ENCODE measurements around the gene MYH16. TPM values are rescaled to one million over a fixed set of nuclear protein-coding genes. Genes with fewer than 3 reads are reported as not detected.

Gene MYH16
- total and polyA plus RNA-seq, 9 of the 15 experiments (the other 6 are each of a cell fraction or from before 2014, with no cell fraction given) = 0.09 TPM; not detected in 8

DNA sequence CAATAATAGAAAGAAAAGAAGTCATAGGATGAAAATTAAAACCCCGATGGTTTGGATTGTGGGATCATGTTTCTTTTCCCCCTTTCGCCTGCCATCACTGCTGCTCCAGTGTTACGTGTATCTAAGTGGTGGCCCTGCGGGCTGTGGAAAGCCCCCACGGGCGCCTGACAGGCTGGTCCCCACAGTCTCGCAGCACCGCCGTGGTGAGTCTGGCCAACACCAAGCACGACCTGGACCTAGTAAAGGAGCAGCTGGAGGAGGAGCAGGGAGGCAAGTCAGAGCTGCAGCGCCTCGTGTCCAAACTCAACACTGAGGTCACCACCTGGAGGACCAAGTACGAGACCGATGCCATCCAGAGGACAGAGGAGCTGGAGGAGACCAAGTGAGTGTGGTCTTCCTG lies 19.5 kb downstream of the MYH16 start (continued):
- no peak for TF ChIP-seq NR2C1 (IDR thresholded peaks at IDR 0.05)
- TF ChIP-seq NR2C1 (tag; IDR thresholded peaks at IDR 0.05) = no peak
- no peak for TF ChIP-seq NELFE (IDR thresholded peaks at IDR 0.05; ENCODE audit: insufficient read depth, insufficient read length)
- TF ChIP-seq ZNF717 (CRISPR knock-in tag; IDR thresholded peaks at IDR 0.05) = no peak

DNA sequence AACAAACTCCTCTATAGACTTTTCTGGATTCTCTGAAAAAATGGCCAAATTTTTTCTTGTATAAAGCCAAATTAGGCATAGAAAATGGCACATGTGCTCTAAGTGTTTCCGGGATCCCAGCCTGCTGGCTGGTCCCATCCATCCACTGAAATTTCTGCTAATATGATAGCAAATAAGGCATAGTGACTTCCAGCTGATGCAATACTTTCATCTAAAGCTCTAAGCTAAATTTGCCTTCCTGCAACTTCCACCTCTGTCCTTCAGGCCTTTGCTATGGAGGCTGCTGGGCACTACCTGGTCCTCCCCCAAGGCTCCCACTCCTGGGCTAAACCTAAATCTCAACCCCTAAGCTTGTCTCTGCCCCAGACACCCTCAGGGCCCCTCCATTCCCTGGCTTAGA lies 20.5 kb downstream of the MYH16 start:
- Histone ChIP-seq H2AFZ (ENCODE audit: low read depth, low read length) (no peak overlapping the region), H3K4me3 (no peak overlapping the region), H3K4me2 (ENCODE audit: insufficient read depth, low read length) (no peak overlapping the region), H3K27ac (ENCODE audit: extremely low read depth, low read depth, low read length) (no peak overlapping the region), H3K9ac (ENCODE audit: insufficient read depth in 1 of 2, low read depth in 2 of 2, low read length in 2 of 2) (no peak overlapping the region), H3K27me3 (ENCODE audit: control insufficient read depth in 2 of 2, insufficient read depth in 2 of 2, low read length in 2 of 2) (peaks cover 15 to 24% of the 10 kb centered on the region in 2 experiments), H3K4me1 (replicated peaks in 1 of 2; ENCODE audit: control insufficient read depth in 2 of 2, insufficient read depth in 2 of 2, low read length in 2 of 2) (peaks cover 0 to 4% of the 10 kb centered on the region in 2 experiments; a peak in 2 of 5 replicates), H3K9me3 (replicated peaks; ENCODE audit: control insufficient read depth, insufficient read depth, low read depth, low read length) (no peaks in the 10 kb centered on the region), H3K79me2 (ENCODE audit: control insufficient read depth, insufficient read depth, low read length) (no peaks in the 10 kb centered on the region), H4K20me1 (replicated peaks; ENCODE audit: control insufficient read depth, insufficient read depth, low read length) (0 out of 2 replicates have a peak, but pooled peaks cover 4% of the 10 kb centered on the region), H3K9me1 (ENCODE audit: control insufficient read depth, insufficient read depth, low read length) (no peaks in the 10 kb centered on the region), H3K36me3 (ENCODE audit: control insufficient read depth, insufficient read depth, low read length) (no peaks in the 10 kb centered on the region)
- ChIA-PET CTCF (ENCODE audit: low intra/inter-chr PET ratio) (no interaction called here), POLR2A (interaction anchor here (0.6 to 1.1 kb wide), 2 partner anchors 8 to 20 kb away, joined by 3 to 5 read pairs; no protein-coding TSS in a partner anchor)
- no TSS peak for BruUV-seq (replicated peaks)
- 79% methylated on average over 1 of the region's 1 CpG for WGBS (ENCODE audit: insufficient coverage, low coverage, missing lambda C conversion rate)
- ATAC-seq = peak; percentile 40
- FAIRE-seq = no peak
- TF ChIP-seq ETV1 (tag; conservative IDR thresholded peaks at IDR 0.05; ENCODE audit: low read depth) (no peak), ZNF57 (CRISPR knock-in tag; IDR thresholded peaks at IDR 0.05) (no peak), DMBX1 (CRISPR knock-in tag; IDR thresholded peaks at IDR 0.05; ENCODE audit: borderline replicate concordance) (no peak), NR2C2 (CRISPR knock-in tag; IDR thresholded peaks at IDR 0.05) (no peak), NR2C2 (tag; IDR thresholded peaks at IDR 0.05) (no peak), ZZZ3 (IDR thresholded peaks at IDR 0.05) (no peak), CEBPG (CRISPR knock-in tag; IDR thresholded peaks at IDR 0.05) (peak; percentile 54; the same call in 1 of the 2 replicates), CEBPG (tag; conservative IDR thresholded peaks at IDR 0.05 in 1 of 2, IDR thresholded peaks at IDR 0.05 in 1 of 2) (peak; percentile 12 to 84; a peak in 2 of 4 replicates)
- TF ChIP-seq, protein P1, sequence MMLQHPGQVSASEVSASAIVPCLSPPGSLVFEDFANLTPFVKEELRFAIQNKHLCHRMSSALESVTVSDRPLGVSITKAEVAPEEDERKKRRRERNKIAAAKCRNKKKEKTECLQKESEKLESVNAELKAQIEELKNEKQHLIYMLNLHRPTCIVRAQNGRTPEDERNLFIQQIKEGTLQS (IDR thresholded peaks at IDR 0.05) = peak; percentile 44; the same call in 1 of the 2 replicates
- TF ChIP-seq, protein P1 (CRISPR knock-in tag; conservative IDR thresholded peaks at IDR 0.05) = no peak
- TF ChIP-seq, protein P2, sequence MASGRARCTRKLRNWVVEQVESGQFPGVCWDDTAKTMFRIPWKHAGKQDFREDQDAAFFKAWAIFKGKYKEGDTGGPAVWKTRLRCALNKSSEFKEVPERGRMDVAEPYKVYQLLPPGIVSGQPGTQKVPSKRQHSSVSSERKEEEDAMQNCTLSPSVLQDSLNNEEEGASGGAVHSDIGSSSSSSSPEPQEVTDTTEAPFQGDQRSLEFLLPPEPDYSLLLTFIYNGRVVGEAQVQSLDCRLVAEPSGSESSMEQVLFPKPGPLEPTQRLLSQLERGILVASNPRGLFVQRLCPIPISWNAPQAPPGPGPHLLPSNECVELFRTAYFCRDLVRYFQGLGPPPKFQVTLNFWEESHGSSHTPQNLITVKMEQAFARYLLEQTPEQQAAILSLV (tag; IDR thresholded peaks at IDR 0.05) = no peak
- TF ChIP-seq, protein P3, sequence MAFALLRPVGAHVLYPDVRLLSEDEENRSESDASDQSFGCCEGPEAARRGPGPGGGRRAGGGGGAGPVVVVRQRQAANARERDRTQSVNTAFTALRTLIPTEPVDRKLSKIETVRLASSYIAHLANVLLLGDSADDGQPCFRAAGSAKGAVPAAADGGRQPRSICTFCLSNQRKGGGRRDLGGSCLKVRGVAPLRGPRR (CRISPR knock-in tag; IDR thresholded peaks at IDR 0.05) = no peak
- intact Hi-C loops (cut with micrococcal nuclease) = no loop called here
- DNase-seq (ENCODE audit: extremely low read depth in 1 of 4, low spot score in 3 of 4) = no peak
- in situ Hi-C loops (cut with MboI) = no loop called here

All from K562 (cell line).